NAMALWA (cell line): ENCODE results near the gene PPP1CC.
A peak's percentile ranks its signal among the peaks of the same experiment; 100 is the strongest.

Experiments used
- DNase-seq: peaks from one replicate; pipeline ENCODE4 v3.0.0-alpha.2; 2015; ENCODE audit warnings: low spot score

Gene PPP1CC

GRCh38 chr12:110687396-110688169, 55.1 kb downstream of the PPP1CC start:
- DNase-seq = no peak

- DNase-seq = no peak
Observed at GRCh38 chr12:110686294-110686903, 56.3 kb downstream of the PPP1CC start.

- DNase-seq = no peak
Observed at GRCh38 chr12:110684312-110684836, 58.3 kb downstream of the PPP1CC start.

GRCh38 chr12:110683888-110684287, 58.8 kb downstream of the PPP1CC start:
- DNase-seq = no peak

- DNase-seq = no peak
Observed at GRCh38 chr12:110680032-110680431, 62.7 kb downstream of the PPP1CC start.

- DNase-seq = no peak
Observed at GRCh38 chr12:110679201-110679600, 63.5 kb downstream of the PPP1CC start.

- DNase-seq = no peak
Observed at GRCh38 chr12:110677982-110678381, 64.7 kb downstream of the PPP1CC start.

- peak; percentile 54 for DNase-seq
Observed at GRCh38 chr12:110677206-110677911, 65.3 kb downstream of the PPP1CC start.

GRCh38 chr12:110676171-110676570, 66.5 kb downstream of the PPP1CC start:
- no peak for DNase-seq

- DNase-seq = peak; percentile 62
Observed at GRCh38 chr12:110670161-110670701, 72.5 kb downstream of the PPP1CC start.
